HG03432 (cell line): ENCODE data around the gene MGMT.

Experiments used
- ATAC-seq: cut with Tn5 transposase; IDR thresholded peaks from one replicate; pipeline ENCODE4 v1.9.1; 2021; ENCODE audit warnings: mild to moderate bottlenecking, moderate library complexity; ENCODE audit not compliant: unreplicated experiment

Gene MGMT

DNA sequence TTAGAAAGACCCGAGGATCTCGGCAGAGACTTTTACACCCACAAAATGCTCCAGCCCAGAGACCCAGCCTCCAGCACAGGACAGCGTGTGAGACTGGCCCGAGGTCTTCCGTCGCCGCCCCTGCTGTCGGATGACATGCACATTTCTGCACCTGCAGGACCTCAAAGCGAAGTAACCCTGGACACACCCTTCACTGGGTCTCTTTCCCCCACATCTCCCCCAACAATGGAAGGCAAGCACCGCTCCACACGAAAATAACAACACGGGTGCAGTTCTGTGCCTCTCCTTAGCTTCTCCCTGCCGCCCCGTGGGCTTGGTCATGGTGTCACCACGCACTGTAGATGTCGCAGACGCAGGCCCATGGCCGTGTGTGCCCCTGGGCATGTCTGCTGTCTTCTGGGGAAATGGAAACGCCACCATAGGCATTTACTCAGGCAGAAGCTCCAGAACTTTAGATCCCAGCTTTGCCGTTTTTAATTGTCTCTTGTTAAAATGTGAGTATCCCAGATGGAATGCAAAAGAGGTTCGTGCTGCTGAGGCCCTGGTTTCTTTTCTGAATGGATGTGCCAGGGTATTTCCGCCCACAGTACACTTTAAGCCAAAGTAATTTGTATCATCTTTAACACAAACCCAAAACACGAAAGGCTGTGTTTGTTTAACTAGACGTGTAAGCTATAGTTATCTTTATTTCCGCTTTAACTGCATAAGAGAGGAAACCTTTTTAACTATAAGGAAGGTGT is 237.9 kb downstream of the MGMT start:
- no peak for ATAC-seq

DNA sequence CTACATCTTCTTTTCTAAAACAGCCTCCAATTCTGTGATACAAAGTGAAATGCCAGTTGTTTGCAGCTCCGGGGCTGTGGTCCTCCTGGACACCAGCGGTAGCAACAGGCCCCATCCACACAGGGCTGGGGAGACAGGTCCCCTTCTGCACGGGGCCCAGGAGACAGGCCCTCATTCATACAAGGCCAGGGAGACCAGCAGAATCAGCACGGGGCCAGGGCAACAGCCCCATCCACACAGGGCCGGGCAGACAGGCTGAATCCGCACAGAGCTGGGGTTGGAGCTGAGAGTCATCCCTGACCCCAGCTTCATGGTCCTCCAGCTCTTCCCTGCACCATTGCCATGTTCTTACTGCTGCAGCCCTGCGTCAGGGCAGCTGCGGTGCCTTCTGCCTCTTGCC is 238.6 kb downstream of the MGMT start:
- no peak for ATAC-seq

DNA sequence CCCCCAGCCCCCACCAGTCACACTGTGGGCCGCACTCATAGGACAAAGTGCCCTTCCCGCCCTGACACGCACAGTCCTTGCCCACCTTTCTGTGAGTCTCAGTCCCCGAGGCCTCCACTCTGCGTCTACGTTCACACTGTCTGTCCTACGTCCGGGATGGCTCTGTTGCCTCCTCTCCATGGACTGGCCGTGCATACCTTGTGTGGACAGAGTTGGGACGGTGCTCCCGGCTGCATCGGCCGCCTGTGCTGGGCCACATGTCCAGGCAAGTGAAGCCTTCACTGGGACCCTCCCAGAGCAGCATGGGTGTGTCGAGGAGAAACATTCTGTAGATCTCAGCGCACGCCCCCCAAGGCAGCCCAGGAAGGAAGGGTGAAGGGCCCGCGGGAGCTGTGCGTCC is 239.0 kb downstream of the MGMT start:
- ATAC-seq: no peak

DNA sequence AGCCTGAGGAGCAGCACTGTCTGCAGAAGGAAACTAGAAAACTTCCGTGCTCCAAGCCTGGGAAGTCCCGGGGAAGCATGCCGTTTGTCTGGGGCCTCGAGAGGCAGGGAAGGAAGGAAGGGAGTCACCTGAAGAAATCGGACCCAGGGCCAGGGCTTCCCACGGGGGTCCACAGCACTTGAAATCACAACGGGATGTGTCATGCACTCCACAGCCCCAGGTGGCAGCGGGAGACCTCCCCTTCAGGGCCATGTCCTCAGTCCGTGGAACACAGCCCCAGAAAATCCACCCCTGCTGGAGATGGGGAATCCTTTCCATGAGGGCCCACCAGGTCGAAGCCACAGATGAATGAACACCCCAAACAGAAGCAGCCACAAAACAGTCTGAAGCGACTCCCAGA is 239.5 kb downstream of the MGMT start:
- no peak for ATAC-seq

DNA sequence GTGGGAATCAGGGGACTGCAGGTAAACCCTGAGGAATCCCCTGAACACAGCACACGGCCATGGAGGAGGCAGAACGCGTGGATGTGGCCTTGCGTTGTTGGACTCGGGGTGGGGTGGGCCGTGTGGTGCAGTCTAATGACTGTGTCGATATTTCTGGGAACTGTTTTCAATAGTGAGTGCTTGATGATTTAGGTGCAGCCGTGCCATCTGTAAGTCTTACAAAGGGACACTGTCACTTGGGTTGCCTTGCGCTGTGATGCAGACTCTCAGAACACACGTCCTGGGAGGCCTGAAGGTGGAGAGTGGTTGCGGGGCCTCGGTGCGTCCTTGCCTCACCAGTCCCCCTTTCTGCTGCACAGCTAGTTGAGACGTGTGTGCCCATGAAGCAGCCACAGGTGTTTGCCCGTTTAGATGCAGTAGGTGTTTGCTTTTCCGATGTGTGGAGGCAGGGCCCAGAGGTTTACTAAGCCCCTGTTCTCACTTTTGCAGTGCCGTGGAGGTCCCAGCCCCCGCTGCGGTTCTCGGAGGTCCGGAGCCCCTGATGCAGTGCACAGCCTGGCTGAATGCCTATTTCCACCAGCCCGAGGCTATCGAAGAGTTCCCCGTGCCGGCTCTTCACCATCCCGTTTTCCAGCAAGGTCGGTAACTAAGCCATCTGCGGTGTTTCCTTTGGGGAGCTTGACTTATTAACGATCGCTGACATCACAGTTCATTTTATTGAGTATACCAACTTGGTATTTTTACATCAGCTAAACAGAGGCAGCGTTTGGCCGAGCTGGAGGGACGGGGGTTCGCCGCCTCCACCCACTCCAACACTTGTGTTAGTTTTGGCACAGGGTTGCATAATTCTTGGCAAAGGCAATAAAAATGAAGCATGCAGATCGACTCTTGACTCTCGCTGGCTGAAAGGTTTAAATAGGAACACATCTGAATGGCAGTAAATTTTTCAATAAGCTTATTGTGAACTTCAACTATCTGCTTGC is 240.7 kb downstream of the MGMT start:
- no peak for ATAC-seq

DNA sequence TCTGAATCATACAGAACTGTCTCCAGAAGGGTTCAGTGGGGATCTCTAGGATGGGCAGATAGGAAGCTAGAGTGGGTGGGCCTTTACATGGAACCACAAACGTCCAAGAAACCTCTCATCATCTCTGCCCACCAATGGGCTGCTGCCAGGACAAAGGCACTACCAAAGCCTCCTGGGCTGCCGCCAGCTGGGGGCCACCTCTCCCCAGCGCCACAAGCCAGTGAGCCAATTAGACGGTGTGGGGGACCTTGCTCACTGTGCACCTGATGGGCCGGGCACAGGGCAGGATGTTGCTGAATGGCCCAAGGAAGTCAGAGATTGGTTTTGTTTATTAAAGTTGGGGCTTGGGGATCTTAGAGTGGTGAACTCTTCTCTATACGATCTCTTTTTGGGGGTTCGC is 242.1 kb downstream of the MGMT start:
- no peak for ATAC-seq

DNA sequence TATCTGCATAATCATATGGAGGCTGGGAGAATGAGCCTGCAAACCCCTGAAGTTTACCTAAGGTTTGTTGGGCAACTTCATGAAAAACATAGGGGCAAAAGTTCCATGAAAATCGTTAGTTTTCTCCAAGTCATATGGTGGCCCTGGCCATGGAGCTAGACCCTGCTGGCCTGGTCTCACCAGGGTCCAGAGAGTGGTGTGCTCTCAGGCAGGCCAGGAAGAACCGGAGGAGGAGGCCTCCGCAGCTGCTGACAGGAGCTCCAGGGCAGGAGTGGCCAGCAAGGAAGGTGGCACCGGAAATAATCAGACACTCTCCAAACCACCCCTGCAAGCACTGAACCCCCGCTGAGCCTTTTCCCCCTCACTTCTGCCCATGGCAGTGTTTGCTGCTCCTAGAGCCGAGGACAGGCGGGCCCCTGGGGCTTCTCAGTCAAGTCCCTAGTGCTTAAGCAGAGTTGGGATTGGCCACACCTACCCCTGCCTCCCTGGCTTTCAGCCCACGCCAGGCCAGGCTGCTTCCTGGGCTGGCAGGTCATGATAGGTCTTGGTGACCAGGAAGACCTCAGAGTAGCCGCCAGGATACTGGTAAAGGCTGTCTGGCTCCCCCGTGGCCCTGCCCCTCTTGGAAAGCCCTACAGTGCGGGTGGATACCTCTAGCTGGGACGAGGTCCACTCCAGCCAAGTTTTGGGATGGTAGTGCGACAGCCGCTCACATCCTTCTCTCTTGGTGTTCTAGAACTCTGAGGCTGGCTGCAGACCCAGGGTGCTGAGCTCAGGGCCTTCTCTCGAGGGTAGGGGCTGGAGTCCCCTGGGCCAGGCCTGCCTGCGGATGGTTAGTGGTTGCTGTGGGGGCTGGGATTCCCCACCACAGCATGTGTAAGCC is 242.8 kb downstream of the MGMT start:
- no peak for ATAC-seq

DNA sequence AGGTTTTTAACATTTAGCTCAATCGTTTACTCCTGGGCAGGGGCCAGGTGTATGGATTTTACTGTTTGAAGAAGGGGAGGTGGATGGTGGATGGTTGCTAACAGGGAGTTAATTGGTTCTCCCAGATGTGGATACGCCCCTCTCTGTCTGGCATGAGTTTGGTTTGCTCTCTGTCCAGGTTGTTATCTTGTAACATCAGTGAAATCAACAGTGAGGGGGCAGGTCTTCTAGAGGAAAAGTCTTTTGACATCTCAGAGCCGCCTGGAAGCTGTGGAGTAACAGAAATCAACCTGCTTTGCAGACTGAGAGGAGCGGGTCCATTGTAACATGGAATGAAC is 243.4 kb downstream of the MGMT start:
- ATAC-seq: no peak

DNA sequence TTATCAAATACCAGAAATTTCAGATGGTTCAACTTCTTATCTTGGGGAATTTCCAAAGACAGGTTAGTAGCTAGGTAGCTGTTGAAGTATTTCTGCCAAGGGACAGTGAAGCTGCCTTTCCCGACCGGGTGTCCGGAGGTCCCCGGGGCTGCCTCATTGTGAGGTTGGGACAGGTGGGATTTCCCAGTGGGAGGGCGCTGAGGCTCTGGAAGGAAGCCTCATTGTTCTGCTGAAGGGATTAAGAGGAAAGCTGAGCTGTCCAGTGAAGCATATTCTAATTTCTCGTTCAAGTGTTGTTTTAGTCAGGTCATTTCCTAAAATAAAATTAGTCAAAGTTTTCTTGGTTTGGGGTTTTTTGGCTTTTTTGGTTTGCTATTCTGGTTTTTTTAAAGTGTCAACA is 244.2 kb downstream of the MGMT start:
- ATAC-seq: no peak

DNA sequence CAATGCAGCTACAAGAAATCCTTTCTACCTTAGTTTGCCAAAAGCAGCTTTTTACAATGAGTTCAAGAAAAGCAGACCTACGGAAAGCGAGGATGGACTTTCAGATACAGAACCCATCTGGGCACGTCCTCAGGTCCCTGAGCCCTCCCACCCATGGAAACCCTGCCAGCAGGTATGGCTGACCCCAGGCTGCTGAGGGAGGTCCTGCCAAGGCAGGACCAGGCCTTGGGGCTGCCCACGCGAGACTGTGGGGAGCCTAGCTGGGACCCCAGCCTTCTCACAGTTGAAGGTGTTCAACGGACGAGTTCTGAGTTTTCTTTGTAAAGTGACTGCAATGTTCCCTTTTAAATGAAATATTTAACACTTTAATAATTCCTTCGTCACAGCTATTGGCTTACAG is 245.0 kb downstream of the MGMT start:
- ATAC-seq: no peak

DNA sequence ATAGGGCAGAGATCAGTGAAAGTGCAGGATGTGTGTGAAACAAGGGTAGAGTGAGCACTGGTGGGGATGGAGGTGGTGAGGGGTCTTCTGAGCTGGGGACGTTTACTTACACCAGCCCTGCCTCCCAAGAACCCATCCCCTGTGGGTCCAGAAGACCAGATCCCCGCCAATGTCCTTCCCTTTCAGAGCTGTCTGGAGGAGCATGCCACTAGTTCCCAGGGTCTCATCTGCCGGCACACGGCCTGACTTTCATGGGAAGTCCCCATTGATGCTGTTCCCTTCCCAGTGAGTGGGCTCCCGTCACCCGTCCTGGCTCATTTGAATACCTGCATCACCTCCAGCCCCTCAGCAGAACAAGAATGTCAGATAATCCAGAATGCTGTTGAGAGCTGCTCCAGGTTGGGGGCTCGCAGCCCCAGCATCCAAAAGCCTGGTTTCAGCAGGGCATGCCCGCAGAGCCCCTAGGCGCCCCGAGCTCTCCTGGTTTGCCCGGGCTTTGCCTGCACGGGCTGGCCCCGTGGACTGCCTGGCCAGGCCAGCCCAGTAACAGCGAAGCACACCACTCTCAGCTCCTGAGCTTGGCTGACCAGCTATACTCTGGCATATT is 246.7 kb downstream of the MGMT start:
- no peak for ATAC-seq

DNA sequence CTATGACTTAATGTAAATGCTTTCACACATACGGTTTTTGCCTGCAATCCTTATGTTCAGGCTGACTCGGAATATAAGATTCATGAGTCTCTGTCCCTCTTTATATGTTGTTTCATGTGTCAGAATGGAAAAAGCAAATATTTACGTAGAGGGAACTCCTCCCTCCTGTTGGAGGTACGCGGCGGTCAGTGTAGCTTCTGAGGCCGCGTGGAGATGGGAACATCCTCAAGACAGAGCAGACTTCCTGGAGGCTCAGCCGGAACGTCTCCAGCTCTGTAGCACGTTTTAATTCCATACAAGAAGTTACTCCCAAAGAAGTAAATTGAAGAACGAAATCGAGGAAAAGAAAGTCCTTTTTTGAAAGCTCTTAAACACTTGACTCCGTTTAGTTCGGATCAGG is 248.8 kb downstream of the MGMT start:
- ATAC-seq: no peak

DNA sequence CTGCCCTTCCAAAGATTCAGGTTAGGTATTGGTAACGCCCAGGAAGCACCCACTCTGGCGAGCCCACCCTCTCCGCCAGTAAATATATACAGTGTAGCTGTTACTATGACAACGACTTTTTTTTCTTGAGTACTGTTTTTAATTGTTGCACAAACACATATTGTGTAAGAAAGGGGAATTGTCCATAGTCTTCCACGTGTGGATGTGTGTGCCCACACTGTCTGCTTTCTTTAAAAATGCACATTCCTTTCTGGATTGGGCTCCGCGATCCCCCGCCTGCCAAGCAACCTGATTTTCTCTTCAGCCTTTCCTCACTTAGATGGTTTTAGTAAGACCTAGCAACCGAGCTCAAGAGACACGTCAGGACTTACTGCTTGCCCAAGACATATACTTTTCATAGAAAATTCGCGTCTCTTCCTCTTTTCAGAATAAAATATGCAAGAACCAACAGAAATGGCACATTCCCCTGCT is 249.2 kb downstream of the MGMT start:
- no peak for ATAC-seq

DNA sequence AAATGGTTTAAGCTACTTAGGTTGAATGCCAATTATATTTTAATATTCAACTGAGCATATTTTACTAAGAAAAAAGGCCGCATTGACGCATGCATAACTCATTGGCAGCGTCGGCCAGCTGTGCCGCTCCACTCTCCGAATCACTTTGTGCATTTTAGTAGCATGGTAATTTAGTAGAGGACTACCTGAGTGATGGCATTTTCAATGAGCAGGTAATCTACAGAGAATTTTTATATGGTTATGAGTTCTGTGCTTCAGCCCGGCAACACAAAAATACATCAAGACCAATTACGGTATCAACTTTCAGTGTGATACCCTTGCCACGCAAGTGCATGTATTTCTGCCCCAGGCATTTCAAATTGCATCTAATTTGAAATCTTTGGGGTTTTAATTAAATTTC is 249.8 kb downstream of the MGMT start:
- no peak for ATAC-seq

DNA sequence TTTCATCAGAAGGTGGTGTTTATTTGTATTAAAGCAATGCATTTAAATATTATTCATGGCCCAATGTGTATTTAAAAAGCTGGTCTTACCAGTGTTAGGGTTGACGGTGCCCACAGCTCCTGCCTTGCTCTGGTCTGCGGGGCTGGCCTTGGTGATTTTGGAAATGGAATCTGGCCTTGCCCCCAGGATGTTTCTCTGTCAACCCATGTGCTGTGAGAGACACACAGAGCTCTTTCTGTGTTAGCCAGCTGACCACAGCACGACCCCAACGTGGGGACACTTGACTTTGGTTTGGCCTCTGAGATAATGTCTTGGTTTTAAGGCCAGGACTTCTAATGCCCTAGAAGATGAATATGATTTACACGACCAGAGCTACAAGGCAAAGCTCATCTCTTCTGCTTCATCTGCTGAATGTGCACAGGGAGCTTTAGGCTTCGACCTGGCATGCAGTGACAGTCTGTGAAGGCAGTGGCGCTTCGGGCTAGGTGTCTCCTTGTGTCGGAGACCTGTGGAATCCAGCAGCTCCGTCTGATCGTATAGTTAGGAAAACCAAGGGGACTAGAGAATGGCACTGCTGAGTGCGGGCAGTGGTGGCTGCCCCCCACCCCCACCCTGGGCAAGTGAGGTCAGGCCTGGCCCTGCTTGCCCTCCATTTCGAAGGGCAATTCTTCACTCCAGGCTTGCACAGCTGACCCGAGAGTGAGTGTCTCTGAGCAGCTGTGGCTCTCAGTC is 250.9 kb downstream of the MGMT start:
- ATAC-seq: no peak

DNA sequence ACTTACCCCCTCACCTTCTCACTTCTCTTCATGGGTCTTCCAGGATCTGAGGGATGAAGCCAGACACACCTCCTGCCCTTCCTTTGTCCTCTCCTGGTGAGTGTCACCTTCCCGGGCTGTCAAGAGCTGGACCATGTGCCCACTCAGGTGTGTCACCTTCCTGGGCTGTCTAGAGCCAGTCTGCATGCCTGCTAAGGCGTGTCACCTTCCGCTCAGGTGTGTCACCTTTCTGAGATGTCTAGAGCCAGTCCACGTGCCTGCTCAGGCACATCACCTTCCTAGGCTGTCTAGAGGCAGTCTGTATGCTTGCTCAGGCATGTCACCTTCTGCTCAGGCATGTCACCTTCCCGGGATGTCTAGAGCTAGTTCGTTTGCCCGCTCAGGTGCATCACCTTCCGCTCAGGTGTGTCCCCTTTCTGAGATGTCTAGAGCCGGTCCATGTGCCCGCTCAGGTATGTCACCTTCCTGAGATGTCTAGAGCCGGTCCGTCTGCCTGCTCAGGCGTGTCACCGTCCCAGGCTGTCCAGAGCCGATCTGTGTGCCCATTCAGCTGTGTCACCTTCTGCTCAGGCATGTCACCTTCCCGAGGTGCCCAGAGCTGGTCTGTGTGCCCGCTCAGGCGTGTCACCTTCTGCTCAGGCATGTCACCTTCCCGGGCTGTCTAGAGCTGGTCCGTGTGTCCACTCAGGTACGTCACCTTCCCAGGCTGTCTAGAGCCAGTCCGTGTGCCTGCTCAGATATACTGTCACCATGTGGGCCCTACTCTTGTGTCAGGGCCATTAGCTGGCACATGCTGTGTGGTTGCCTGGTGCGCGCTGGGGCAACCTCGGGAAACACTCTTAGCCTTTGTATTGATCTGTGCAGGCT is 251.7 kb downstream of the MGMT start:
- no peak for ATAC-seq

DNA sequence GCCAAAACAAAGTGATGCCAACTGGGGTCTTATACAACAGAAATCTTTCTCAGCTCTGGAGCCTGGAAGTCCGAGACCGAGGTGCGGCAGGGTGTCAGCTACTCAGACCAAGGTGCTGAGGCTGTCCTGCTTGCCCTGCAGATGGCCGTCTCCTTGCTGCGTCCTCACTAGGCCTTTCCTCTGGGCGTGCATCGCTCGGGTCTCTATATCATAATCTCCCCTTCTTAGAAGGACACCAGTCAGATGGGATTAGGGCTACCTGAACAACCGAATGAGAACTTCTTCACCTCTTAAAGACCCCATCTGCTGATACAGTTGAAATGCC is 252.3 kb downstream of the MGMT start:
- no peak for ATAC-seq

DNA sequence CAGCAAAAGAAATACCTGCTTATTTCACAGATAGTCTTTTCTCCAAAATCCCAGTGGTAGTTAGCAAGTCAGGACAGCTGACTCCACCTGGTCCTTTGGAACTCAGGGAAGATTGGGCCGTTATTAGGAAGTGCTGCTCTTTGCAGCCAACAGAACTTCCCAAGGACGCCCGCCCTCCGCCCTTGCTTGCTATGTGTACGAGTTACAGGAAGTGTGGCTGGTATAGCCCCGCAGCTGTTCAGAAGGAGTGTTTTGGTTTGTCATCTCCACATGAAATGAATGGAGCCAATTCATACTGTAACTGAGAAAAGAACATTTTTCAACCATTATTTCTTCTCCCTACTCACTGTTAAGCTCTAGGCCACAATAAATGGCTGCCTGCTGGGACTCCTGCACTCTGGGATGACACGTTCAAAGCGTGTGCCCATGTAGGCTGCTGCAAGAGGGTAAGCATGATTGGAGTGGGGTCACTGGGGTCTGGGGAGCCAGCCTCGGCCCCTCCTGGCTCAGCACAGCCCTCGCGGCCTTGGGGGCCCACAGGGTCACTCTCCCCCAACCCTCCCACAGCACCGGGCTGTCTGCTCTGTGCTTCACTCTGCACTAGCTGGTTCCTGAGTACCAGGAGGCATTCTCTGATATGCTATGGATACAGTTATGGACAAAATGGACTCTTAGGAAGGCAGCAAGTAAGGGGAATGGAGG is 253.0 kb downstream of the MGMT start:
- ATAC-seq: no peak

DNA sequence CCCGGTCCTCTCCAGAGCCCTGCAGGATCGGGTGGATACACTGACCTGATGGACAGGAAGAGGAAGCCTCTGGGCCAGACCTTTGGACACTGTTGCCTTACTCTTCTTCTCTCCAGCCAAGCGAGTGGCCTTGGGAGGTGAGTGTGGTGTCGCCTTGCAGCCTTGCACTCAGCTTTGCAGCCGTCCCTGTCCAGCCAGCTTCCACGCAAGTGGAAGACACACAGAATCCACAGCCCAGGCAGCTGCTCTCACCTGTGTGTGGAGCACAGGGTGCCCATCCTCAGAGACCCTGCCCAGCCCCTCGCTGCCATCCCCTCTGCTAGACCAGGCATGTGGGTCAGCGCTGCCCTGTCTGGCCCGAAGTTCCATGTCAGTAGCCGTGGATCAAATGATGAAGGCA is 258.0 kb downstream of the MGMT start:
- ATAC-seq: no peak
